22Rv1 (cell line): ENCODE results near the gene ACACB.

Experiments used
- H3K27ac ChIP-seq: fragments of 450-650 bp; 2 replicates; pipeline ENCODE4 v1.5.1; 2017
- ZFX ChIP-seq: fragments of 450-650 bp; IDR thresholded peaks from 2 replicates; pipeline ENCODE4 v1.6.1; 2017; ENCODE audit warnings: antibody characterized with exemption, borderline replicate concordance
- TF ChIP-seq, protein P1 (sequence below): fragments of 450-650 bp; IDR thresholded peaks from 2 replicates; pipeline ENCODE4 v1.5.1; 2017; ENCODE audit warnings: mild to moderate bottlenecking

ACACB gene

GRCh38 chr12:109284392-109284791 lies 168.0 kb downstream of the ACACB start:
- no peak overlapping the region for H3K27ac ChIP-seq
- TF ChIP-seq, protein P1, sequence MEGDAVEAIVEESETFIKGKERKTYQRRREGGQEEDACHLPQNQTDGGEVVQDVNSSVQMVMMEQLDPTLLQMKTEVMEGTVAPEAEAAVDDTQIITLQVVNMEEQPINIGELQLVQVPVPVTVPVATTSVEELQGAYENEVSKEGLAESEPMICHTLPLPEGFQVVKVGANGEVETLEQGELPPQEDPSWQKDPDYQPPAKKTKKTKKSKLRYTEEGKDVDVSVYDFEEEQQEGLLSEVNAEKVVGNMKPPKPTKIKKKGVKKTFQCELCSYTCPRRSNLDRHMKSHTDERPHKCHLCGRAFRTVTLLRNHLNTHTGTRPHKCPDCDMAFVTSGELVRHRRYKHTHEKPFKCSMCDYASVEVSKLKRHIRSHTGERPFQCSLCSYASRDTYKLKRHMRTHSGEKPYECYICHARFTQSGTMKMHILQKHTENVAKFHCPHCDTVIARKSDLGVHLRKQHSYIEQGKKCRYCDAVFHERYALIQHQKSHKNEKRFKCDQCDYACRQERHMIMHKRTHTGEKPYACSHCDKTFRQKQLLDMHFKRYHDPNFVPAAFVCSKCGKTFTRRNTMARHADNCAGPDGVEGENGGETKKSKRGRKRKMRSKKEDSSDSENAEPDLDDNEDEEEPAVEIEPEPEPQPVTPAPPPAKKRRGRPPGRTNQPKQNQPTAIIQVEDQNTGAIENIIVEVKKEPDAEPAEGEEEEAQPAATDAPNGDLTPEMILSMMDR = no peak
- no peak for TF ChIP-seq ZFX

DNA sequence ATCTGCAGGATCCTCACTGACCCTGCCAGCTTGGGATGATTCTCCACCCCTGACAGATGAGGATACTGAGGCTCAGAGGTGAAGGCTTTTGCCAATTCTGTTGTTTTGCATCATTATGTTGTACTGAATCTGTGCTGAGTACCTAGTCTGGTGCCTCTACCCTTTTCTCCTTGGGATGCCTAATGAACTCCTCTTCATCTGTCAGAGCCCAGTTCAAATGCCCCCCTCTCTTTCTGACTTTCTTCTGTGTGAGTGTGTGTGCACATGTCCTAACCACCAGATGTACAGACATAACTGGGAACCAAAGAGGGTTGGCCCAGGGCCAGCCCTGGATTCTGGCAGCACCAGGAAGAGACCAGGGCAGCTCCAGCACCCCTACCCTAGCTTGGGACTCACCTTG lies 169.9 kb downstream of the ACACB start:
- H3K27ac ChIP-seq = no peak overlapping the region
- no peak for TF ChIP-seq ZFX
- TF ChIP-seq, protein P1 = no peak

- no peak for TF ChIP-seq ZFX
- TF ChIP-seq, protein P1 = no peak
Observed at GRCh38 chr12:109286652-109287051, 170.3 kb downstream of the ACACB start.

GRCh38 chr12:109287181-109287580 lies 170.8 kb downstream of the ACACB start:
- TF ChIP-seq, protein P1 = no peak
- TF ChIP-seq ZFX = no peak
- no peak overlapping the region for H3K27ac ChIP-seq

More at GRCh38 chr12:109286652-109287051, 170.3 kb downstream of the ACACB start:
- no peak overlapping the region for H3K27ac ChIP-seq

- TF ChIP-seq, protein P1 = no peak
- TF ChIP-seq ZFX = no peak
- H3K27ac ChIP-seq = no peak overlapping the region
Observed at GRCh38 chr12:109287811-109288469, 171.6 kb downstream of the ACACB start.

GRCh38 chr12:109288571-109288970 lies 172.2 kb downstream of the ACACB start:
- no peak overlapping the region for H3K27ac ChIP-seq
- TF ChIP-seq, protein P1 = no peak
- no peak for TF ChIP-seq ZFX

GRCh38 chr12:109289004-109289403 lies 172.6 kb downstream of the ACACB start:
- H3K27ac ChIP-seq = no peak overlapping the region
- TF ChIP-seq, protein P1 = no peak
- TF ChIP-seq ZFX = no peak
